Measurements from ENCODE around the gene TRABD2B.

TRABD2B gene

DNA sequence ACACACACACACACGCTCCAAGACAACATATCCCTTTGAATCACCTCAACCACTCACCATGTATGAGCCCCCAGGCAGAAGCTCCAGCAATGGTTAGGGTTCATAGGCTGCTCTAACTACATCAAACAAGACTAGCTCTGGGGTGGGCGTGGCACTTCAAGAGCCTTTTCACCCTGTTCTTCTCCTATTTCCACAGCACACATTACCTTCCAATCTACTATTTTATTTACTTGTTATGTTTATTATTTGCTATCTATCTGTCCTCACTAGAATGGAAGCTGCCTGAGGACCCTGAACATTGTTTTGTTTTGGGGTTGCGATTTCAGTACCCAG lies 28.7 kb downstream of the TRABD2B start:
- Histone ChIP-seq H3K4me3 (ENCODE audit: insufficient read depth, low read length, poor library complexity, severe bottlenecking) (no peak overlapping the region), H3K4me2 (ENCODE audit: low read depth, low read length, poor library complexity, severe bottlenecking) (no peak overlapping the region), H2AFZ (ENCODE audit: low read depth, low read length, severe bottlenecking) (no peak overlapping the region), H3K9me3 (ENCODE audit: insufficient read depth, low read length) (no peaks in the 10 kb centered on the region), H3K27me3 (ENCODE audit: low read length) (no peaks in the 10 kb centered on the region), H3K36me3 (ENCODE audit: low read length) (no peaks in the 10 kb centered on the region), H3K9me2 (replicated peaks; ENCODE audit: insufficient read depth, low read length) (no peaks in the 10 kb centered on the region), H3K9ac (ENCODE audit: low read length) (no peak overlapping the region), H3K27ac (ENCODE audit: low read depth, low read length) (no peak overlapping the region), H4K20me1 (ENCODE audit: low read depth, low read length) (no peaks in the 10 kb centered on the region), H3K79me2 (ENCODE audit: insufficient read depth, low read length) (no peaks in the 10 kb centered on the region), H3F3A (ENCODE audit: insufficient read depth) (no peaks in the 10 kb centered on the region)
- TF ChIP-seq EZH2phosphoT487 (conservative IDR thresholded peaks at IDR 0.05; ENCODE audit: low read length) (no peak), CTCF (IDR thresholded peaks at IDR 0.05; ENCODE audit: insufficient read depth, low read length, poor library complexity, severe bottlenecking) (no peak)

DNA sequence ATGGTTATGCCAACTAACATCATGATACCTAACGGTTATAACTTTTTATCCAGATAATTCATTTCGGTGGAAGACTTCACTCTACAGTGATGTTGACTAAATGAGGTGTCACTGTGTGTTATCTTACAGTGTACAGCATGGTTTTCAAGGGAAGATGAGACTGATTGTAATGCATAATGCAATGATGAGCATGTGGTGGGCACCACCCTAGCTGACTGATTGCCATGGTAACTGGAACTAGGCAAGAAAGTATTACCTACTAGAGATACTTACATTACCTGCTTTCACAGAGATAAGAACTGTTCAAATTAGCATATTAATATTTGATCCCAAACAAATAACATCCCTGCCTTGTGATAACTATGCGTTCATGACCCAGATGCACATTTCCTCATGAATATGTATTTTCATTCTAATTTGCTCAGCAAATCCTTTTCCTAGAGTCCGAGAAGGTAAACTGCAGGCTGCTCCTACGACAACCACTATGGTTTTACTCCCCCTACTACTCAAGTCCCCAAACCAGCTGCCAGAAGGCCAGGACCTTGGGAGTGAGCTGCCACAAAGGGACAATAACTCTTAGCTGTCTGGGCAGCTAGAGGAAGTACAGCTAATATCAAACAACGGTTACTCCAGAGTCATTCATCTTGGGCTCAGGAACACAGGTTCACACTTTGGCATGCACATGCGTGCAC lies 29.2 kb downstream of the TRABD2B start:
- Histone ChIP-seq H3K79me2 (ENCODE audit: insufficient read depth, low read length) (no peaks in the 10 kb centered on the region), H3K9me3 (ENCODE audit: insufficient read depth, low read length) (no peaks in the 10 kb centered on the region), H3K4me3 (ENCODE audit: insufficient read depth, low read length, poor library complexity, severe bottlenecking) (no peak overlapping the region), H3K27ac (ENCODE audit: low read depth, low read length) (no peak overlapping the region), H3K9ac (ENCODE audit: low read length) (no peak overlapping the region), H3F3A (ENCODE audit: insufficient read depth) (no peaks in the 10 kb centered on the region), H3K4me2 (ENCODE audit: low read depth, low read length, poor library complexity, severe bottlenecking) (no peak overlapping the region), H4K20me1 (ENCODE audit: low read depth, low read length) (no peaks in the 10 kb centered on the region), H2AFZ (ENCODE audit: low read depth, low read length, severe bottlenecking) (no peak overlapping the region), H3K27me3 (ENCODE audit: low read length) (no peaks in the 10 kb centered on the region), H3K9me2 (replicated peaks; ENCODE audit: insufficient read depth, low read length) (no peaks in the 10 kb centered on the region), H3K36me3 (ENCODE audit: low read length) (no peaks in the 10 kb centered on the region)
- TF ChIP-seq EZH2phosphoT487 (conservative IDR thresholded peaks at IDR 0.05; ENCODE audit: low read length) (no peak), CTCF (IDR thresholded peaks at IDR 0.05; ENCODE audit: insufficient read depth, low read length, poor library complexity, severe bottlenecking) (no peak)

DNA sequence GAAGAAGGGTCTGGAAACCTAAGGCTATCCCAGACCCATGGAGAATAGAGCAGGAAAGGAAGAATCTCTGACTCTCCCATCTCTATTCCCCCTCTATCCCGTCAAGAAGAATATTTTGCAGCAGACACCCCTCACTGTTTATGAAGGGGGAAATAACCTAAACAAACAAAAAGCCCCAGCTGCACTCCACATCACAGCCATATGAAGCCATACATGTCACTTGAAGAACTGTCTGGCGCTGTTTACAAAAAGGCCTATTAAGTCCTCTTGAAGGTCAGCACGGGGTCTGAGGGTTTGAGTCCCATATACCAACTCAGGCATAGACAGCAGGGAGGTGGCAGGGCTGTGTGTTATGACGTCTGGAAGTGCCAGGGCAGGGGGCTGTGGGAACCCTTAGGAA lies 31.4 kb downstream of the TRABD2B start:
- TF ChIP-seq CTCF (IDR thresholded peaks at IDR 0.05; ENCODE audit: insufficient read depth, low read length, poor library complexity, severe bottlenecking) (no peak), EZH2phosphoT487 (conservative IDR thresholded peaks at IDR 0.05; ENCODE audit: low read length) (no peak)
- H4K20me1 ChIP-seq (ENCODE audit: low read depth, low read length), result no peaks in the 10 kb centered on the region
- H3K79me2 ChIP-seq (ENCODE audit: insufficient read depth, low read length), result no peaks in the 10 kb centered on the region
- H3K4me3 ChIP-seq (ENCODE audit: insufficient read depth, low read length, poor library complexity, severe bottlenecking), result no peak overlapping the region
- H3F3A ChIP-seq (ENCODE audit: insufficient read depth), result no peaks in the 10 kb centered on the region
- H2AFZ ChIP-seq (ENCODE audit: low read depth, low read length, severe bottlenecking), result no peak overlapping the region
- H3K9ac ChIP-seq (ENCODE audit: low read length), result no peak overlapping the region
- no peaks in the 10 kb centered on the region for H3K36me3 ChIP-seq (ENCODE audit: low read length)
- H3K9me3 ChIP-seq (ENCODE audit: insufficient read depth, low read length), result no peaks in the 10 kb centered on the region
- no peak overlapping the region for H3K4me2 ChIP-seq (ENCODE audit: low read depth, low read length, poor library complexity, severe bottlenecking)
- no peaks in the 10 kb centered on the region for H3K9me2 ChIP-seq (replicated peaks; ENCODE audit: insufficient read depth, low read length)
- H3K27me3 ChIP-seq (ENCODE audit: low read length), result no peaks in the 10 kb centered on the region
- no peak overlapping the region for H3K27ac ChIP-seq (ENCODE audit: low read depth, low read length)
